ENCODE measurements around the gene GABRG3.

Gene GABRG3

DNA sequence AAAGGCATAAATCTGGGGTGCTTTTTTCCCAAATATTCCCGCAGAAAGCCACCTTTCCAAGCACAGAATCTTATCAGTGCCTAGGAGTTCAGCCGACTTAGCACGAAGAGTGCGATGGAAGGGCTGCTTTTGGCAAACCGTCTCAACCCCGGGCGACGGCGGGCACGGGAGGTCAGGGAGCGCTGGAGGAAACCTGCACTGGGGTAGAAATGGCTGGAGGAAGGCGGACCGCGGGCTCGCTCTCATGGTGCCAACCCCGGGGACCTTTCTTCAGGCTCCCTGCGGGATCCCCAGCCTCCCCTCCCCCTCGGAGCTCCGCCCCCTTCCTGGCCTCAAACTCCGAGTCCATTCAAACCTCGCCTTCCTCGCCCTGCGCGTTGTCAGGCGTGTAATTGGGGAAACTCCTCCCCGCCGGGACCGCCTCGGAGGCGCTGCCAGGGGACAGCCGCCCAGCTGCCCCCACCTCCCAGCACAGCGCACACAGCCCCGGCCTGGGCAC, at the start of gene GABRG3:
Gene GABRG3 (plus strand): TSS at position 470 of the 499 bp plus-strand sequence.
- TF ChIP-seq, protein P1, sequence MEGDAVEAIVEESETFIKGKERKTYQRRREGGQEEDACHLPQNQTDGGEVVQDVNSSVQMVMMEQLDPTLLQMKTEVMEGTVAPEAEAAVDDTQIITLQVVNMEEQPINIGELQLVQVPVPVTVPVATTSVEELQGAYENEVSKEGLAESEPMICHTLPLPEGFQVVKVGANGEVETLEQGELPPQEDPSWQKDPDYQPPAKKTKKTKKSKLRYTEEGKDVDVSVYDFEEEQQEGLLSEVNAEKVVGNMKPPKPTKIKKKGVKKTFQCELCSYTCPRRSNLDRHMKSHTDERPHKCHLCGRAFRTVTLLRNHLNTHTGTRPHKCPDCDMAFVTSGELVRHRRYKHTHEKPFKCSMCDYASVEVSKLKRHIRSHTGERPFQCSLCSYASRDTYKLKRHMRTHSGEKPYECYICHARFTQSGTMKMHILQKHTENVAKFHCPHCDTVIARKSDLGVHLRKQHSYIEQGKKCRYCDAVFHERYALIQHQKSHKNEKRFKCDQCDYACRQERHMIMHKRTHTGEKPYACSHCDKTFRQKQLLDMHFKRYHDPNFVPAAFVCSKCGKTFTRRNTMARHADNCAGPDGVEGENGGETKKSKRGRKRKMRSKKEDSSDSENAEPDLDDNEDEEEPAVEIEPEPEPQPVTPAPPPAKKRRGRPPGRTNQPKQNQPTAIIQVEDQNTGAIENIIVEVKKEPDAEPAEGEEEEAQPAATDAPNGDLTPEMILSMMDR (conservative IDR thresholded peaks at IDR 0.05; ENCODE audit: low read depth, low read length), result no peak
- H3K27me3 ChIP-seq (ENCODE audit: insufficient read depth, low read depth), result no peaks in the 10 kb centered on the region
- no peaks in the 10 kb centered on the region for H4K20me1 ChIP-seq (ENCODE audit: insufficient read depth)
- no peaks in the 10 kb centered on the region for H3K4me1 ChIP-seq (ENCODE audit: low read depth, poor library complexity, severe bottlenecking)
- no peaks in the 10 kb centered on the region for H3K36me3 ChIP-seq (ENCODE audit: insufficient read depth)
- no peak within 1 kb of the TSS for H3K27ac ChIP-seq
- no peaks in the 10 kb centered on the region for H3K79me2 ChIP-seq (ENCODE audit: insufficient read depth, low read depth)
- H3K4me2 ChIP-seq, result no peak within 1 kb of the TSS
- H3K4me3 ChIP-seq (IDR thresholded peaks at IDR 0.05; ENCODE audit: insufficient read depth, low read depth, low read length), result no peak within 1 kb of the TSS
- no peak within 1 kb of the TSS for H3K9ac ChIP-seq
- no peak within 1 kb of the TSS for H2AFZ ChIP-seq (ENCODE audit: low read depth)

DNA sequence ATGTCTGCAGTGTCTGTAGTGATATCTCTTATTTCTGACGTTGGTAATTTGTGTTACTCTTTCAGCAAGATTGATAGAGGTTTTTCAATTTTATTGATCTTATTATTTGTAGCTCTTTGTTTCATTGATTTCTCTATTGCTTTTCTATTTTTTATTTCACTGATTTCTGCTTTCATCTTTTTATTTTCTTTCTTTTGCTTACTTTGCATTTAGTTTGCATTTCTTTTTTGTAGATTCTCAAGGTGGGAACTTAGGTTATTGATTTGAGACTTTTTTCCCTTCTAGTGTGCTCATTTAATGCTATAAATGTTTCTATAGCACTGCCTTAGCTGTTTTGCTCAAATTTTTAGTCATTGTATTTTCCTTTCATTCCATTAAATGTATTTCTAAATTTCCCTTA, 49.5 kb upstream of the GABRG3 start:
- no peak overlapping the region for H3K4me3 ChIP-seq (IDR thresholded peaks at IDR 0.05; ENCODE audit: insufficient read depth, low read depth, low read length)
- no peaks in the 10 kb centered on the region for H3K36me3 ChIP-seq (ENCODE audit: insufficient read depth)
- H3K27me3 ChIP-seq (ENCODE audit: insufficient read depth, low read depth), result no peaks in the 10 kb centered on the region
- H3K4me1 ChIP-seq (ENCODE audit: low read depth, poor library complexity, severe bottlenecking), result no peaks in the 10 kb centered on the region
- no peaks in the 10 kb centered on the region for H3K79me2 ChIP-seq (ENCODE audit: insufficient read depth, low read depth)
- no peak overlapping the region for H3K9ac ChIP-seq
- H3K4me2 ChIP-seq, result no peak overlapping the region
- H3K27ac ChIP-seq, result no peak overlapping the region
- H2AFZ ChIP-seq (ENCODE audit: low read depth), result no peak overlapping the region
- no peaks in the 10 kb centered on the region for H4K20me1 ChIP-seq (ENCODE audit: insufficient read depth)
- TF ChIP-seq, protein P1 (conservative IDR thresholded peaks at IDR 0.05; ENCODE audit: low read depth, low read length), result no peak

DNA sequence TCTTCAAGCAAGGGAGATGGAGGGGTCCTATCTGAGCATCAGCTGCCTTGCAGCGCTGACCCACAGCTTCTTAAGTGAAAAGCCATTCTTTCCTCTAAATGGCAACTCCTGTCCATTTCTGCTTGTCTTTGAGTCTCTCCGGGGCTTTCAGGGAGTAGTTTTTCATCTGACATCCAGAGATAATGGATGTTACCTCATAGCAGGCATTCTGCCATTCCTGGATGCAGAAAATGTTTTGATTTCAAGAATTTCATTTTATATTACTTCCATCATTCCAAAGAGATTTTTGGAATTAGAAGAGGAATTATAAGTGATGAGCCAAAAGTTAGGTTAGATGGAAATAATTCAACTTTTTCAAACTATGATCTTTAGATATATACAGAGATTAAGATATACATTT, 44.9 kb upstream of the GABRG3 start:
- H3K4me3 ChIP-seq (IDR thresholded peaks at IDR 0.05; ENCODE audit: insufficient read depth, low read depth, low read length), result no peak overlapping the region
- H2AFZ ChIP-seq (ENCODE audit: low read depth), result no peak overlapping the region
- no peak overlapping the region for H3K27ac ChIP-seq
- H4K20me1 ChIP-seq (ENCODE audit: insufficient read depth), result no peaks in the 10 kb centered on the region
- H3K79me2 ChIP-seq (ENCODE audit: insufficient read depth, low read depth), result no peaks in the 10 kb centered on the region
- H3K27me3 ChIP-seq (ENCODE audit: insufficient read depth, low read depth), result no peaks in the 10 kb centered on the region
- no peaks in the 10 kb centered on the region for H3K4me1 ChIP-seq (ENCODE audit: low read depth, poor library complexity, severe bottlenecking)
- no peaks in the 10 kb centered on the region for H3K36me3 ChIP-seq (ENCODE audit: insufficient read depth)
- TF ChIP-seq, protein P1 (conservative IDR thresholded peaks at IDR 0.05; ENCODE audit: low read depth, low read length), result no peak
- H3K4me2 ChIP-seq, result no peak overlapping the region
- H3K9ac ChIP-seq, result no peak overlapping the region

DNA sequence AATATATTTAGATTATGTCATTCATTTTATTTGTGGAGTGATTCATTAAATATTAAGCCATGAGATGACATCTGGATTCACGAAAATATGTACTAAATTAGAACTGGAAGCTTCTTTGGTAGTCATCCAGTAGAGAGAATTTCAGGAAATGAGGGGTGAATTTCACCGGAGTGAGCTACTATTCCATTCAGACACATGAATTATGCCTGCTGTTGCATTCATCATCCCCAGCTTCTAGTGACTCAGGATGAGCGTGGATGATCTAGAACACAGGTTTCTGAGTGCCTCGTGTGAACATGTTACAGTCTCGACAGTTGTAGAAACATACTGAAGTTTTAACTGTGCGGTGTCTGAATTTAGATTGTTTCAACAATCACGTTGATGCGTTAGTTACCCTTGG, 42.9 kb upstream of the GABRG3 start:
- Histone ChIP-seq H3K4me1 (ENCODE audit: low read depth, poor library complexity, severe bottlenecking) (no peaks in the 10 kb centered on the region), H3K27me3 (ENCODE audit: insufficient read depth, low read depth) (no peaks in the 10 kb centered on the region), H3K27ac (no peak overlapping the region), H3K79me2 (ENCODE audit: insufficient read depth, low read depth) (no peaks in the 10 kb centered on the region), H3K4me2 (no peak overlapping the region), H3K4me3 (IDR thresholded peaks at IDR 0.05; ENCODE audit: insufficient read depth, low read depth, low read length) (no peak overlapping the region), H2AFZ (ENCODE audit: low read depth) (no peak overlapping the region), H4K20me1 (ENCODE audit: insufficient read depth) (no peaks in the 10 kb centered on the region), H3K9ac (no peak overlapping the region), H3K36me3 (ENCODE audit: insufficient read depth) (no peaks in the 10 kb centered on the region)
- TF ChIP-seq, protein P1 (conservative IDR thresholded peaks at IDR 0.05; ENCODE audit: low read depth, low read length), result no peak

Data from KMS-11 (cell line).